Esophagus (tissue), 2 donors: ENCODE results near the gene RICTOR. TPM values are rescaled to one million over a fixed set of nuclear protein-coding genes. Genes with fewer than 3 reads are reported as not detected.

Experiments used
- H3K27ac ChIP-seq, 2 donors: one replicate each; pipeline ENCODE4 v1.5.1; 2013; ENCODE audit warnings: low read depth in 2 of 2, mild to moderate bottlenecking in 2 of 2, inconsistent platforms in 1 of 2, low read length in 1 of 2, moderate library complexity in 1 of 2
- H3K27me3 ChIP-seq, 2 donors: one replicate each; pipeline ENCODE4 v1.6.1; 2013; ENCODE audit warnings: low read length in 2 of 2, control low read depth in 1 of 2, mild to moderate bottlenecking in 1 of 2; ENCODE audit not compliant: insufficient read depth in 2 of 2, control insufficient read depth in 1 of 2
- H3K36me3 ChIP-seq, 2 donors: one replicate each; pipeline ENCODE4 v1.6.1; 2013; ENCODE audit warnings: low read length in 1 of 2; ENCODE audit not compliant: control insufficient read depth in 2 of 2, insufficient read depth in 2 of 2
- H3K4me1 ChIP-seq, 2 donors: one replicate each; pipeline ENCODE4 v1.6.1; 2013; ENCODE audit warnings: low read length in 1 of 2; ENCODE audit not compliant: control insufficient read depth in 2 of 2, insufficient read depth in 2 of 2
- H3K4me3 ChIP-seq, 2 donors: one replicate each; pipeline ENCODE4 v1.5.1; 2013; ENCODE audit warnings: low read length in 2 of 2, mild to moderate bottlenecking in 2 of 2, low read depth in 1 of 2, moderate library complexity in 1 of 2
- H3K9me3 ChIP-seq, 2 donors: one replicate each; pipeline ENCODE4 v1.6.1; 2013; ENCODE audit warnings: mild to moderate bottlenecking in 2 of 2, low read depth in 1 of 2, low read length in 1 of 2, moderate library complexity in 1 of 2; ENCODE audit not compliant: control insufficient read depth in 2 of 2, insufficient read depth in 1 of 2
- WGBS, 2 donors: extraction: QIAGEN DNeasy Blood & Tissue Kit; methylation state at CpG; one replicate each; pipeline ENCODE4 v1.1.7; 2013; 5-methylcytosine and 5-hydroxymethylcytosine counted together
- polyA plus RNA-seq, 2 donors: library from polyadenylated mRNA; stranded (reverse); fragments of 200-250 nt; gene quantifications; one replicate each; pipeline ENCODE4 v1.2.3, GENCODE V29; 2013
- donor health status: healthy with polysubstance abuse.
- donor health status: Bipolar disorder and iron deficiency.

Gene RICTOR
- polyA plus RNA-seq, 2 donors: 2.8 to 4.4 TPM

GRCh38 chr5:39076757-39077728 lies 2.8 kb upstream of the RICTOR start:
- Histone ChIP-seq H3K4me1 (no peaks in the 10 kb centered on the region), H3K9me3 (no peaks in the 10 kb centered on the region), H3K4me3 (no peak overlapping the region), H3K27ac (no peak overlapping the region), H3K36me3 (no peaks in the 10 kb centered on the region), H3K27me3 (no peaks in the 10 kb centered on the region)
- 46% methylated on average over 6 of the region's 6 CpGs for WGBS, 2 donors

GRCh38 chr5:39076101-39076756 lies 2.0 kb upstream of the RICTOR start:
- no peaks in the 10 kb centered on the region for H3K9me3 ChIP-seq
- H3K4me1 ChIP-seq: no peaks in the 10 kb centered on the region
- 83 to 84% methylated on average over 6 of the region's 6 CpGs for WGBS, 2 donors
- H3K27me3 ChIP-seq: no peaks in the 10 kb centered on the region
- H3K4me3 ChIP-seq: no peak overlapping the region
- H3K36me3 ChIP-seq: no peaks in the 10 kb centered on the region
- H3K27ac ChIP-seq: no peak overlapping the region

GRCh38 chr5:39073767-39074016 lies 507 bp downstream of the RICTOR start:
- Histone ChIP-seq H3K27me3 (no peaks in the 10 kb centered on the region), H3K4me1 (no peaks in the 10 kb centered on the region), H3K36me3 (no peaks in the 10 kb centered on the region), H3K4me3 (peak overlapping the region; percentile 82 to 86), H3K27ac (peak overlapping the region; percentile 97 to 100), H3K9me3 (no peaks in the 10 kb centered on the region)
- WGBS, 2 donors: 0 to 2% methylated on average over 20 to 29 of the region's 29 CpGs

GRCh38 chr5:39072925-39073766 lies 1.1 kb downstream of the RICTOR start:
- Histone ChIP-seq H3K27ac (peak overlapping the region; percentile 97 to 100), H3K27me3 (no peaks in the 10 kb centered on the region), H3K4me3 (peak overlapping the region; percentile 82 to 86), H3K9me3 (no peaks in the 10 kb centered on the region), H3K36me3 (no peaks in the 10 kb centered on the region), H3K4me1 (no peaks in the 10 kb centered on the region)
- WGBS, 2 donors: 3% methylated on average over 27 of the region's 27 CpGs

- no peaks in the 10 kb centered on the region for H3K9me3 ChIP-seq
- H3K27me3 ChIP-seq: no peaks in the 10 kb centered on the region
- no peaks in the 10 kb centered on the region for H3K4me1 ChIP-seq
- whole genome bisulfite sequencing, 2 donors: 95 to 96% methylated on average over 3 of the region's 3 CpGs
- no peak overlapping the region for H3K27ac ChIP-seq
- no peak overlapping the region for H3K4me3 ChIP-seq
- no peaks in the 10 kb centered on the region for H3K36me3 ChIP-seq
These were observed 6.1 kb downstream of the RICTOR start for GRCh38 chr5:39068099-39068498.

- H3K27me3 ChIP-seq: no peaks in the 10 kb centered on the region
- H3K9me3 ChIP-seq: no peaks in the 10 kb centered on the region
- H3K4me3 ChIP-seq: no peak overlapping the region
- H3K27ac ChIP-seq: no peak overlapping the region
- no peaks in the 10 kb centered on the region for H3K4me1 ChIP-seq
- 96 to 97% methylated on average over 3 of the region's 3 CpGs for WGBS, 2 donors
- H3K36me3 ChIP-seq: no peaks in the 10 kb centered on the region
These were observed 9.7 kb downstream of the RICTOR start for GRCh38 chr5:39064450-39064849.

- 56 to 62% methylated on average over 2 of the region's 2 CpGs for WGBS, 2 donors
- no peaks in the 10 kb centered on the region for H3K36me3 ChIP-seq
- H3K27ac ChIP-seq: no peak overlapping the region
- no peaks in the 10 kb centered on the region for H3K9me3 ChIP-seq
- no peaks in the 10 kb centered on the region for H3K4me1 ChIP-seq
- no peaks in the 10 kb centered on the region for H3K27me3 ChIP-seq
- H3K4me3 ChIP-seq: no peak overlapping the region
These were observed 11.2 kb downstream of the RICTOR start for GRCh38 chr5:39063037-39063436.

- no peaks in the 10 kb centered on the region for H3K27me3 ChIP-seq
- no peak overlapping the region for H3K27ac ChIP-seq
- no peak overlapping the region for H3K4me3 ChIP-seq
- H3K9me3 ChIP-seq: no peaks in the 10 kb centered on the region
- H3K4me1 ChIP-seq: no peaks in the 10 kb centered on the region
- H3K36me3 ChIP-seq: no peaks in the 10 kb centered on the region
These were observed 11.7 kb downstream of the RICTOR start for GRCh38 chr5:39062530-39062929.

GRCh38 chr5:39062104-39062503 lies 12.1 kb downstream of the RICTOR start:
- Histone ChIP-seq H3K27me3 (no peaks in the 10 kb centered on the region), H3K27ac (no peak overlapping the region), H3K9me3 (no peaks in the 10 kb centered on the region), H3K4me1 (no peaks in the 10 kb centered on the region), H3K4me3 (no peak overlapping the region), H3K36me3 (no peaks in the 10 kb centered on the region)
- 71 to 79% methylated on average over 3 of the region's 3 CpGs for WGBS, 2 donors
